ENCODE data around the gene ISOC1. TPM values are rescaled to one million over a fixed set of nuclear protein-coding genes. Genes with fewer than 3 reads are reported as not detected.

Gene ISOC1
- total and polyA plus RNA-seq, 10 of the 15 experiments (the other 5 are each of a cell fraction or from before 2014, with no cell fraction given) = 12.6 to 61.8 (median 29.9) TPM

GRCh38 chr5:129078660-129079059 is 15.9 kb upstream of the ISOC1 start:
- intact Hi-C loops (cut with micrococcal nuclease; ENCODE audit: unreplicated experiment) (no loop called here), in situ Hi-C loops (cut with MboI) (no loop called here)
- Histone ChIP-seq H3K4me3 (no peak overlapping the region), H3K9me3 (replicated peaks; ENCODE audit: control insufficient read depth, insufficient read depth, low read length) (no peaks in the 10 kb centered on the region), H3K36me3 (ENCODE audit: control insufficient read depth in 2 of 2, insufficient read depth in 2 of 2, low read length in 1 of 2) (no peaks in the 10 kb centered on the region), H3K27me3 (replicated peaks in 1 of 2; ENCODE audit: control insufficient read depth in 2 of 2, insufficient read depth in 2 of 2, low read length in 1 of 2) (no peaks in the 10 kb centered on the region), H3K27ac (ENCODE audit: control insufficient read depth, insufficient read depth) (no peak overlapping the region), H3K4me2 (ENCODE audit: control insufficient read depth, insufficient read depth) (no peak overlapping the region), H3K9ac (ENCODE audit: control insufficient read depth, insufficient read depth, low read length) (no peak overlapping the region), H4K20me1 (ENCODE audit: control insufficient read depth, insufficient read depth) (no peaks in the 10 kb centered on the region), H3K79me2 (ENCODE audit: control insufficient read depth, insufficient read depth, low read length) (no peaks in the 10 kb centered on the region), H2AFZ (ENCODE audit: control insufficient read depth, low read depth, low read length) (no peak overlapping the region), H3K4me1 (ENCODE audit: control insufficient read depth, insufficient read depth, low read length) (no peaks in the 10 kb centered on the region)
- CTCF ChIA-PET = no interaction called here
- FAIRE-seq (peak; percentile 23), DNase-seq (ENCODE audit: low read depth, low spot score) (no peak), ATAC-seq (no peak)
- RAD21 ChIA-PET (ENCODE audit: unreplicated experiment) = no interaction called here
- 31% methylated on average over 3 of the region's 3 CpGs for WGBS (ENCODE audit: insufficient coverage, insufficient replicate concordance, low lambda C conversion rate, missing lambda C conversion rate)
- SMC1A ChIA-PET (ENCODE audit: uncharacterized antibody, unreplicated experiment) = no interaction called here
- TF ChIP-seq RFX5 (IDR thresholded peaks at IDR 0.05; ENCODE audit: low read depth, low read length) (no peak), SIN3A (IDR thresholded peaks at IDR 0.05; ENCODE audit: low read depth, low read length) (no peak), RUNX3 (IDR thresholded peaks at IDR 0.05; ENCODE audit: low read length) (no peak), E2F8 (IDR thresholded peaks at IDR 0.05; ENCODE audit: low read depth, partially characterized antibody) (no peak), BCLAF1 (IDR thresholded peaks at IDR 0.05) (no peak), ESRRA (IDR thresholded peaks at IDR 0.05; ENCODE audit: low read length) (no peak), MYB (IDR thresholded peaks at IDR 0.05; ENCODE audit: borderline replicate concordance, low read depth, low read length) (no peak), POLR2AphosphoS2 (IDR thresholded peaks at IDR 0.05; ENCODE audit: low read depth, low read length) (no peak)
- POLR2A ChIA-PET = no interaction called here
- no TSS peak for BruUV-seq (replicated peaks)
